CD4-positive, alpha-beta T cell (primary cell): ENCODE results near the gene SORL1. TPM values are rescaled to one million over a fixed set of nuclear protein-coding genes. Genes with fewer than 3 reads are reported as not detected.

Experiments
- ATAC-seq: fragments of 200-7000 bp; cut with Tn5 transposase; one replicate; pipeline ENCODE4 v1.10.0; 2022; ENCODE audit warnings: mild to moderate bottlenecking; ENCODE audit not compliant: poor library complexity
- CTCF ChIA-PET: fragments of 350-600 bp; sonication (Branson Sonifier 250); formaldehyde crosslinking; loops from one replicate; lab custom pipeline; 2021; ENCODE audit warnings: antibody characterized with exemption, inconsistent platforms; lab: Charles Lee
- POLR2A ChIA-PET: fragments of 350-600 bp; sonication (Branson Sonifier 250); formaldehyde crosslinking; loops from one replicate; lab custom pipeline; 2021; ENCODE audit warnings: antibody characterized with exemption, inconsistent platforms; lab: Charles Lee
- DNase-seq, 14 experiments: peaks; one replicate each; pipeline ENCODE4 v3.0.0-alpha.2; 2013 to 2020; ENCODE audit warnings: mixed read lengths in 2 of 14
- H3K27ac ChIP-seq, 2 donors: one replicate each; pipeline versions ENCODE4 v1.5.1 to v1.7.0; 2013; ENCODE audit warnings: low read length in 2 of 2, low read depth in 1 of 2, mild to moderate bottlenecking in 1 of 2
- H3K27me3 ChIP-seq, 2 experiments: 1 replicate in 1 of 2; 2 replicates in 1 of 2; pipeline versions ENCODE4 v1.6.1 to v1.7.0; 2013; ENCODE audit warnings: low read length in 2 of 2, control low read depth in 1 of 2, mild to moderate bottlenecking in 1 of 2, moderate library complexity in 1 of 2; ENCODE audit not compliant: insufficient read depth in 2 of 2, control insufficient read depth in 1 of 2
- H3K36me3 ChIP-seq: one replicate; pipeline ENCODE4 v1.6.1; 2013; ENCODE audit warnings: low read length, control low read depth; ENCODE audit not compliant: insufficient read depth
- H3K4me1 ChIP-seq: one replicate; pipeline ENCODE4 v1.6.1; 2013; ENCODE audit warnings: low read length, control low read depth; ENCODE audit not compliant: insufficient read depth
- H3K4me3 ChIP-seq: one replicate; pipeline ENCODE4 v1.5.1; 2013; ENCODE audit warnings: mild to moderate bottlenecking, low read length, moderate library complexity
- H3K9me3 ChIP-seq, 2 experiments: 1 replicate in 1 of 2; 2 replicates in 1 of 2; pipeline versions ENCODE4 v1.6.1 to v1.7.0; 2013; ENCODE audit warnings: low read length in 2 of 2, mild to moderate bottlenecking in 2 of 2, control low read depth in 1 of 2, moderate library complexity in 1 of 2; ENCODE audit not compliant: control insufficient read depth in 1 of 2, insufficient read depth in 1 of 2
- H3K27ac Mint-ChIP-seq: one replicate; pipeline ENCODE4 v1.8.0; 2020; ENCODE audit warnings: mixed read lengths
- H3K27me3 Mint-ChIP-seq: one replicate; pipeline ENCODE4 v1.8.0; 2021; ENCODE audit warnings: mixed read lengths
- H3K36me3 Mint-ChIP-seq: one replicate; pipeline ENCODE4 v1.8.0; 2021; ENCODE audit warnings: low read depth, mixed read lengths
- H3K4me1 Mint-ChIP-seq: one replicate; pipeline ENCODE4 v1.8.0; 2021; ENCODE audit warnings: low read depth, mixed read lengths
- H3K4me3 Mint-ChIP-seq: one replicate; pipeline ENCODE4 v1.8.0; 2020; ENCODE audit warnings: mild to moderate bottlenecking, mixed read lengths
- H3K9me3 Mint-ChIP-seq: one replicate; pipeline ENCODE4 v1.8.0; 2020; ENCODE audit warnings: mixed read lengths
- intact Hi-C, 2 experiments: fragments of 100-400 bp; cut with DNase I in 1 of 2; cut with micrococcal nuclease in 1 of 2; formaldehyde crosslinking; loops; one replicate each; pipeline versions ENCODE4 v1.15.1 to v1.9.0; 2023 to 2025; cut with DNase I, micrococcal nuclease
- total RNA-seq, 174 experiments: library from RNA in 2 of 174; stranded (reverse) in 2 of 174; gene quantifications; one replicate each; pipeline ENCODE4 v1.2.3 and lab custom pipeline; 2021 to 2026
- TF ChIP-seq, protein P1 (sequence below): fragments of 200-600 bp; IDR thresholded peaks from one replicate; pipeline ENCODE4 v1.8.0; 2022; ENCODE audit warnings: antibody characterized with exemption, mild to moderate bottlenecking

The SORL1 gene
- total RNA-seq, 2 experiments from 2014 or later: 235 to 241 TPM

DNA sequence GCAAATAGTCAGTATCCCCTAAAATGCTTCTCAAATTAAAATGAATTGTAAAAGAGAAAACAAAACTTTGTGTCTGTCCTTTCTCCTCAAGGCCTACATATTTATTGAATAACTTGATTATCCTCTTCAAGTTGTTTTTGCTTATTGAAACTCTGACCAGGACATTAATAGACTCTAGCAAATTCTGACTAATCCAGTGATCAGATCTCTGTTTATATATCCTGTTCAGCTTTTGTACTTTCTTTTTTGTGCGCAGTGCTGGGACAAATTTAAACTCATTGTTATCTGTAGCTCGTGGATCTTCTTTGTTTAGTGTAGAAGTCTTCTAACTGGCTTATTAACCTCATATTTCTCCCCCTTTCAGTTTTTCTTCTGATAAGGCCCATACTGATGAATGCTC is 140.6 kb downstream of the SORL1 start:
- no peak for DNase-seq
- Mint-ChIP-seq H3K4me3 (no peak overlapping the region), H3K9me3 (no peaks in the 10 kb centered on the region), H3K27me3 (no peaks in the 10 kb centered on the region), H3K36me3 (peaks cover 100% of the 10 kb centered on the region), H3K27ac (no peak overlapping the region), H3K4me1 (peaks cover 10% of the 10 kb centered on the region)
- TF ChIP-seq, protein P1, sequence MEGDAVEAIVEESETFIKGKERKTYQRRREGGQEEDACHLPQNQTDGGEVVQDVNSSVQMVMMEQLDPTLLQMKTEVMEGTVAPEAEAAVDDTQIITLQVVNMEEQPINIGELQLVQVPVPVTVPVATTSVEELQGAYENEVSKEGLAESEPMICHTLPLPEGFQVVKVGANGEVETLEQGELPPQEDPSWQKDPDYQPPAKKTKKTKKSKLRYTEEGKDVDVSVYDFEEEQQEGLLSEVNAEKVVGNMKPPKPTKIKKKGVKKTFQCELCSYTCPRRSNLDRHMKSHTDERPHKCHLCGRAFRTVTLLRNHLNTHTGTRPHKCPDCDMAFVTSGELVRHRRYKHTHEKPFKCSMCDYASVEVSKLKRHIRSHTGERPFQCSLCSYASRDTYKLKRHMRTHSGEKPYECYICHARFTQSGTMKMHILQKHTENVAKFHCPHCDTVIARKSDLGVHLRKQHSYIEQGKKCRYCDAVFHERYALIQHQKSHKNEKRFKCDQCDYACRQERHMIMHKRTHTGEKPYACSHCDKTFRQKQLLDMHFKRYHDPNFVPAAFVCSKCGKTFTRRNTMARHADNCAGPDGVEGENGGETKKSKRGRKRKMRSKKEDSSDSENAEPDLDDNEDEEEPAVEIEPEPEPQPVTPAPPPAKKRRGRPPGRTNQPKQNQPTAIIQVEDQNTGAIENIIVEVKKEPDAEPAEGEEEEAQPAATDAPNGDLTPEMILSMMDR: no peak
- ChIA-PET CTCF (interaction anchor here (1.9 kb wide), 1 partner anchor 269 kb away, joined by 7 read pairs; no protein-coding TSS in a partner anchor), POLR2A (no interaction called here)
- intact Hi-C loops: loop anchor here (5.0 to 10.0 kb wide), 2 partner anchors 138 to 140 kb away; partner anchors contain the start of genes SORL1 (in 2 of the 2) and SORL1-AS1 (in 2 of the 2)
- Histone ChIP-seq H3K36me3 (peaks cover 100% of the 10 kb centered on the region), H3K27ac (no peak overlapping the region), H3K27me3 (no peaks in the 10 kb centered on the region), H3K9me3 (no peaks in the 10 kb centered on the region), H3K4me3 (no peak overlapping the region), H3K4me1 (peaks cover 5% of the 10 kb centered on the region)
- ATAC-seq: no peak

DNA sequence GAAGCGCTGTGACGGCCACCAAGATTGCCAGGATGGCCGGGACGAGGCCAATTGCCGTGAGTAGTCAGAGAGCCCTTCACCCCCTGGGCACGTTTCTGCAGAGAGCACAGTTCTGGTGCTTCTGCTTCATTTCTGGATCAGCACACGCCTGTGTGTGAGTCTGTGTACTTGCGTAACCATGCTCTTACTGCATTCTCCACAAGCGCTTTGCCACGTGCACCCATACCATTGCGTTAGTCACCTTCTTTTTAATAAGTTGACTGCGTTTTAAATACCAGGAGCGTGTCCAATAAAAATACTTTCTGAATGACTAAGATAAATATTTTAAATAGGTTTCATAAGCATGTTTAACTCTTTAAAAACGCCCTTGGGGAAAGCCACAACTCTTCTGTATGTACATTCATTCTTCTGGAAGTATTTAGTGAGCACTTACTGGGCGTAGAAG is 143.6 kb downstream of the SORL1 start:
- TF ChIP-seq, protein P1: no peak
- H3K36me3 Mint-ChIP-seq: peaks cover 98% of the 10 kb centered on the region
- H3K4me3 Mint-ChIP-seq: no peak overlapping the region
- DNase-seq: no peak
- no peak for ATAC-seq
- H3K4me1 ChIP-seq: peaks cover 5% of the 10 kb centered on the region
- H3K27me3 Mint-ChIP-seq: no peaks in the 10 kb centered on the region
- no peaks in the 10 kb centered on the region for H3K9me3 ChIP-seq
- intact Hi-C loops: loop anchor here in 1 of 2 experiments (10.0 kb wide), 1 partner anchor 141 kb away; the partner anchor contains the start of genes SORL1 and SORL1-AS1
- H3K27ac ChIP-seq: no peak overlapping the region
- H3K4me1 Mint-ChIP-seq: peaks cover 20% of the 10 kb centered on the region
- peaks cover 97% of the 10 kb centered on the region for H3K36me3 ChIP-seq
- POLR2A ChIA-PET: interaction anchor here (0.7 to 1.4 kb wide), 2 partner anchors 23 to 138 kb away, joined by 3 read pairs; no protein-coding TSS in a partner anchor
- no peaks in the 10 kb centered on the region for H3K27me3 ChIP-seq
- H3K4me3 ChIP-seq: no peak overlapping the region
- CTCF ChIA-PET: no interaction called here
- H3K27ac Mint-ChIP-seq: no peak overlapping the region
- no peaks in the 10 kb centered on the region for H3K9me3 Mint-ChIP-seq

DNA sequence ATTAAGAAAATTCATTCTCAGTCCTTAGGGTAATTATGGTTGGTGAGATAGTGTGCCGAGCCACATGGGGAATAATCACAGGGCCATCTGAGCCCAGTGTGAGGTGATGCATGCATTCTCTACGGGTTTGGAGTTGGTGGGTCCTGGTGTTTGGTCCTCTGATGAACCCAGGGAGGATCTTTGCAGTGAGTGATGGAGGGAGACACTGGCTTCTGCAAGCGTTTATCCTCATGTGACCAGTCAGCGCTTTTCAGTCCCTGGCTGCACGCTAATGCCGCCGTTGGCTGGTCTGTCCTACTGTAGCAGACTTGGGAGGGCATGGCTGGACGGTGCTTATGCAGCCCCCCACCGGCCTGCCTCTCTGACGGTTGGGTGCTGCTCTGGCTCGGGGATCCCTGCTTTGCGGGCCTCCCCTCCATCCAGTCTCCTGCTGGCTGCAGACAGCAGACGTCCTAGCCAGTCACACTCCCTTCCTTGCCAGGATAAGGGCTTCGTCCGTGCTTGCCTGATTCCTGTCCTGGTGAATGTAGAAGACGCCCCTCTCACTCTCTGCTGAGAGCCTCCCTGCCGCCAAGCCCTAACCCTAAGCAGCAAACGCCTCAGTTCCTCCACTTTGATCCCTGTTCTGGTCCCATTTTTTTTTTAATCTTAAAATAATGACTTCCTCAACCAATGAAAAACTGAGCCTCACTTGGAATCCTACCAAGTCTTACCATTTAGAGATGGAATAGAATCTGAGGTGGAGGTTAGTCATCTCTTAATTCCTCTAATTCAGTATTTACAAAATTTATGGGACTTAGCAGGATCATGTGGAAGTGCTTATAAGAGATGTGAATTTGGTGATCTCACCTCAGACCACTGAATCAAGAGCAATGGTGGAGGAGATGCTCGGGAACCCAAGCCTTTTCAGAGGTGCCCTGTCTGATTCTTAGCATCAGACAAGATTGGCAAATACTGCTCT is 144.4 kb downstream of the SORL1 start:
- H3K27ac ChIP-seq: no peak overlapping the region
- peaks cover 91% of the 10 kb centered on the region for H3K36me3 ChIP-seq
- H3K27me3 ChIP-seq: no peaks in the 10 kb centered on the region
- no peaks in the 10 kb centered on the region for H3K4me1 ChIP-seq
- intact Hi-C loops: loop anchor here in 1 of 2 experiments (10.0 kb wide), 1 partner anchor 142 kb away; the partner anchor contains the start of genes SORL1 and SORL1-AS1
- H3K9me3 Mint-ChIP-seq: no peaks in the 10 kb centered on the region
- H3K4me3 ChIP-seq: no peak overlapping the region
- H3K27ac Mint-ChIP-seq: no peak overlapping the region
- peaks cover 95% of the 10 kb centered on the region for H3K36me3 Mint-ChIP-seq
- ChIA-PET CTCF (no interaction called here), POLR2A (interaction anchor here (1.4 kb wide), 1 partner anchor 22 kb away, joined by 3 read pairs; no protein-coding TSS in a partner anchor)
- DNase-seq: no peak
- TF ChIP-seq, protein P1: no peak
- ATAC-seq: no peak
- peaks cover 16% of the 10 kb centered on the region for H3K4me1 Mint-ChIP-seq
- H3K27me3 Mint-ChIP-seq: no peaks in the 10 kb centered on the region
- H3K4me3 Mint-ChIP-seq: no peak overlapping the region
- H3K9me3 ChIP-seq: no peaks in the 10 kb centered on the region
